Mucosa of stomach (tissue), 1 donor: ENCODE data around the gene F5.

Experiments
- H3K27me3 ChIP-seq: one replicate; pipeline ENCODE4 v1.7.0; 2013; ENCODE audit warnings: mild to moderate bottlenecking, low read length; ENCODE audit not compliant: control insufficient read depth, insufficient read depth
- H3K36me3 ChIP-seq: one replicate; pipeline ENCODE4 v1.7.0; 2013; ENCODE audit warnings: low read length; ENCODE audit not compliant: control insufficient read depth, insufficient read depth
- H3K4me1 ChIP-seq: one replicate; pipeline ENCODE4 v1.7.0; 2013; ENCODE audit warnings: mild to moderate bottlenecking, low read length; ENCODE audit not compliant: control insufficient read depth, insufficient read depth
- H3K4me3 ChIP-seq: one replicate; pipeline ENCODE4 v1.7.0; 2013; ENCODE audit warnings: low read length
- H3K9ac ChIP-seq: one replicate; pipeline ENCODE4 v1.7.0; 2013; ENCODE audit warnings: mild to moderate bottlenecking, low read length, moderate library complexity
- H3K9me3 ChIP-seq: one replicate; pipeline ENCODE4 v1.7.0; 2013; ENCODE audit warnings: mild to moderate bottlenecking, low read length, moderate library complexity; ENCODE audit not compliant: control insufficient read depth
- donor health status: Pancreatic carcinoma.

Gene F5

GRCh38 chr1:169478094-169478672 lies 108.1 kb downstream of the F5 start:
- H3K4me3 ChIP-seq, result no peak overlapping the region
- H3K4me1 ChIP-seq, result peaks cover 3% of the 10 kb centered on the region
- H3K36me3 ChIP-seq, result no peaks in the 10 kb centered on the region
- no peak overlapping the region for H3K9ac ChIP-seq
- H3K27me3 ChIP-seq, result no peaks in the 10 kb centered on the region
- no peaks in the 10 kb centered on the region for H3K9me3 ChIP-seq

GRCh38 chr1:169475806-169476387 lies 110.4 kb downstream of the F5 start:
- H3K9ac ChIP-seq, result no peak overlapping the region
- peaks cover 3% of the 10 kb centered on the region for H3K4me1 ChIP-seq
- no peaks in the 10 kb centered on the region for H3K36me3 ChIP-seq
- H3K4me3 ChIP-seq, result no peak overlapping the region
- no peaks in the 10 kb centered on the region for H3K9me3 ChIP-seq
- no peaks in the 10 kb centered on the region for H3K27me3 ChIP-seq

- Histone ChIP-seq H3K27me3 (no peaks in the 10 kb centered on the region), H3K9me3 (no peaks in the 10 kb centered on the region), H3K36me3 (no peaks in the 10 kb centered on the region), H3K4me1 (peaks cover 1% of the 10 kb centered on the region), H3K9ac (no peak overlapping the region), H3K4me3 (no peak overlapping the region)
Measured at GRCh38 chr1:169474302-169474995, 111.8 kb downstream of the F5 start.

GRCh38 chr1:169473347-169473746 lies 112.9 kb downstream of the F5 start:
- no peak overlapping the region for H3K4me3 ChIP-seq
- no peaks in the 10 kb centered on the region for H3K4me1 ChIP-seq
- no peaks in the 10 kb centered on the region for H3K9me3 ChIP-seq
- no peak overlapping the region for H3K9ac ChIP-seq
- no peaks in the 10 kb centered on the region for H3K36me3 ChIP-seq
- no peaks in the 10 kb centered on the region for H3K27me3 ChIP-seq

GRCh38 chr1:169472738-169473137 lies 113.5 kb downstream of the F5 start:
- Histone ChIP-seq H3K4me1 (no peaks in the 10 kb centered on the region), H3K4me3 (no peak overlapping the region), H3K9me3 (no peaks in the 10 kb centered on the region), H3K9ac (no peak overlapping the region), H3K36me3 (no peaks in the 10 kb centered on the region), H3K27me3 (no peaks in the 10 kb centered on the region)

GRCh38 chr1:169468982-169469381 lies 117.3 kb downstream of the F5 start:
- Histone ChIP-seq H3K4me3 (no peak overlapping the region), H3K4me1 (no peaks in the 10 kb centered on the region), H3K9ac (no peak overlapping the region), H3K9me3 (no peaks in the 10 kb centered on the region), H3K36me3 (no peaks in the 10 kb centered on the region), H3K27me3 (no peaks in the 10 kb centered on the region)

GRCh38 chr1:169466259-169467230 lies 119.7 kb downstream of the F5 start:
- Histone ChIP-seq H3K4me1 (no peaks in the 10 kb centered on the region), H3K9ac (no peak overlapping the region), H3K9me3 (no peaks in the 10 kb centered on the region), H3K27me3 (no peaks in the 10 kb centered on the region), H3K4me3 (no peak overlapping the region), H3K36me3 (no peaks in the 10 kb centered on the region)

- Histone ChIP-seq H3K9me3 (no peaks in the 10 kb centered on the region), H3K36me3 (no peaks in the 10 kb centered on the region), H3K4me3 (no peak overlapping the region), H3K4me1 (peaks cover 5% of the 10 kb centered on the region), H3K9ac (no peak overlapping the region), H3K27me3 (peaks cover 4% of the 10 kb centered on the region)
Measured at GRCh38 chr1:169465281-169465680, 121.0 kb downstream of the F5 start.
